HG02981 (cell line): ENCODE data around the gene GLRX3.

Experiments used
- ATAC-seq: cut with Tn5 transposase; IDR thresholded peaks from one replicate; pipeline ENCODE4 v1.9.1; 2021; ENCODE audit warnings: mild to moderate bottlenecking, moderate library complexity; ENCODE audit not compliant: unreplicated experiment

GLRX3 gene

GRCh38 chr10:130203626-130204025 is 67.4 kb downstream of the GLRX3 start:
- no peak for ATAC-seq

GRCh38 chr10:130206216-130206737 is 70.1 kb downstream of the GLRX3 start:
- no peak for ATAC-seq

GRCh38 chr10:130207205-130207604 is 71.0 kb downstream of the GLRX3 start:
- no peak for ATAC-seq

- ATAC-seq: no peak
These were observed 72.6 kb downstream of the GLRX3 start for GRCh38 chr10:130208807-130209206.

GRCh38 chr10:130212746-130213145 is 76.6 kb downstream of the GLRX3 start:
- ATAC-seq: no peak

GRCh38 chr10:130213286-130214080 is 77.3 kb downstream of the GLRX3 start:
- no peak for ATAC-seq

GRCh38 chr10:130214431-130214830 is 78.2 kb downstream of the GLRX3 start:
- no peak for ATAC-seq

GRCh38 chr10:130215151-130215930 is 79.2 kb downstream of the GLRX3 start:
- no peak for ATAC-seq

GRCh38 chr10:130215931-130216231 is 79.7 kb downstream of the GLRX3 start:
- ATAC-seq: no peak

- ATAC-seq: no peak
These were observed 82.0 kb downstream of the GLRX3 start for GRCh38 chr10:130218181-130218641.

- ATAC-seq: no peak
These were observed 82.7 kb downstream of the GLRX3 start for GRCh38 chr10:130218936-130219335.

GRCh38 chr10:130220251-130221185 is 84.3 kb downstream of the GLRX3 start:
- no peak for ATAC-seq

GRCh38 chr10:130221456-130222375 is 85.5 kb downstream of the GLRX3 start:
- ATAC-seq: no peak

GRCh38 chr10:130222381-130222780 is 86.2 kb downstream of the GLRX3 start:
- no peak for ATAC-seq

- no peak for ATAC-seq
These were observed 88.0 kb downstream of the GLRX3 start for GRCh38 chr10:130224228-130224627.

- ATAC-seq: no peak
These were observed 89.8 kb downstream of the GLRX3 start for GRCh38 chr10:130226012-130226411.

GRCh38 chr10:130227883-130228282 is 91.7 kb downstream of the GLRX3 start:
- ATAC-seq: no peak
